Measurements from ENCODE around the gene PCNX1.

- TF ChIP-seq POLR2A (IDR thresholded peaks at IDR 0.05), result no peak
- TF ChIP-seq CTCF (IDR thresholded peaks at IDR 0.05), result no peak
Measured at GRCh38 chr14:70954068-70954467, 46.8 kb downstream of the PCNX1 start.

All from esophagus squamous epithelium (tissue), 4 donors.